Thyroid gland (tissue), 4 donors: ENCODE results near the gene SCGN.

Experiments used
- POLR2A ChIP-seq, 2 donors: fragments of 450-650 bp; IDR thresholded peaks; one replicate each; pipeline ENCODE4 v1.6.1; 2017; ENCODE audit warnings: antibody characterized with exemption in 2 of 2, mild to moderate bottlenecking in 2 of 2, moderate library complexity in 1 of 2
- TF ChIP-seq, protein P1 (sequence below), 6 experiments: fragments of 200-600 bp in 3 of 6; fragments of 450-650 bp in 3 of 6; sonication (generic) in 3 of 6; IDR thresholded peaks; one replicate each; pipeline ENCODE4 v1.5.1; 2016 to 2019; ENCODE audit warnings: antibody characterized with exemption in 6 of 6, mild to moderate bottlenecking in 2 of 6, inconsistent platforms in 1 of 6, moderate library complexity in 1 of 6

DNA sequence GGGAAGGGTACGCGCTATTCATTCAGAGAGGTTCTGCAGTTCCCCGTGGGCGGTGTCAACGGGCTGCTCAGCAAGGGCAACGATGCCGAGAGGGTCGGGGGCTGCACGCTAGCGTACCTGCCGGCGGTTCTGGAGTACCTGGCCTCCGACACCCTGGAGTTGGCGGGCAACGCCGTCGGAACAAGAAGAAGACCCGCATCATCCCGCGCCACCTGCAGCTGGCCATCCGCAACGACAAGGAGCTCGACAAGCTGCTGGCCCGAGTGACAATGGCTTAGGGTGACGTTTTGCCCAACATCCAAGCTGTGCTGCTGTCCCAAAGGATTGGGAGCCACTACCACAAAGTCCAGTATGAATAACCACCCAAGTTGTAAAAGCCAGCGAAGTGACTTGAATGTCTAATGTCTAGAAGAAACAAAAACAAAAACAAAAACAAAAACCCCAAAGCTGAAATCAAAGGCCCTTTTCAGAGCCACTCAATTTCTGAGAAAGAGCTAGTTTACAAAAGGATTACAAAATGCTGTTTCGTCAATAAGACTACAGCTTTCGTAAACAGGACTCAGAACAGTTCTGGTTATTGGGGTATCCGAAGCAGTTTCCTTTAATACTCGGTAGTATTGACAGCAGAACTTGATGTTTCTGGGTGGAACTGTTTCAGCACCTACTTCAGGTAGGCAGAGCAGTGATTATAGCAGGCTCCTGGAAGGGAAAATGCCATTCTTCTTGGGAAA lies 80.6 kb downstream of the SCGN start:
- TF ChIP-seq, protein P1, sequence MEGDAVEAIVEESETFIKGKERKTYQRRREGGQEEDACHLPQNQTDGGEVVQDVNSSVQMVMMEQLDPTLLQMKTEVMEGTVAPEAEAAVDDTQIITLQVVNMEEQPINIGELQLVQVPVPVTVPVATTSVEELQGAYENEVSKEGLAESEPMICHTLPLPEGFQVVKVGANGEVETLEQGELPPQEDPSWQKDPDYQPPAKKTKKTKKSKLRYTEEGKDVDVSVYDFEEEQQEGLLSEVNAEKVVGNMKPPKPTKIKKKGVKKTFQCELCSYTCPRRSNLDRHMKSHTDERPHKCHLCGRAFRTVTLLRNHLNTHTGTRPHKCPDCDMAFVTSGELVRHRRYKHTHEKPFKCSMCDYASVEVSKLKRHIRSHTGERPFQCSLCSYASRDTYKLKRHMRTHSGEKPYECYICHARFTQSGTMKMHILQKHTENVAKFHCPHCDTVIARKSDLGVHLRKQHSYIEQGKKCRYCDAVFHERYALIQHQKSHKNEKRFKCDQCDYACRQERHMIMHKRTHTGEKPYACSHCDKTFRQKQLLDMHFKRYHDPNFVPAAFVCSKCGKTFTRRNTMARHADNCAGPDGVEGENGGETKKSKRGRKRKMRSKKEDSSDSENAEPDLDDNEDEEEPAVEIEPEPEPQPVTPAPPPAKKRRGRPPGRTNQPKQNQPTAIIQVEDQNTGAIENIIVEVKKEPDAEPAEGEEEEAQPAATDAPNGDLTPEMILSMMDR (IDR thresholded peaks at IDR 0.05), result no peak
- TF ChIP-seq POLR2A (IDR thresholded peaks at IDR 0.05), result no peak
